Lung (tissue), 12 donors: ENCODE measurements around the gene LEMD2. TPM values are rescaled to one million over a fixed set of nuclear protein-coding genes. Genes with fewer than 3 reads are reported as not detected.
A peak's percentile ranks its signal among the peaks of the same experiment; 100 is the strongest.

Source experiments
- ATAC-seq: fragments of 200-7000 bp; cut with Tn5 transposase; one replicate; pipeline ENCODE4 v1.9.1; 2020; ENCODE audit warnings: moderate number of reproducible peaks; ENCODE audit not compliant: insufficient read depth, low FRiP score
- DNase-seq, 3 donors: peaks; one replicate each; pipeline ENCODE4 v3.0.0-alpha.2; 2013 to 2017
- H3K27ac ChIP-seq, 2 donors: one replicate each; pipeline ENCODE4 v1.5.1; 2013; ENCODE audit warnings: mild to moderate bottlenecking in 2 of 2, moderate library complexity in 2 of 2, control low read depth in 1 of 2, inconsistent platforms in 1 of 2, low read depth in 1 of 2, low read length in 1 of 2
- H3K27me3 ChIP-seq, 3 donors: one replicate each; pipeline ENCODE4 v1.5.1; 2013; ENCODE audit warnings: low read length in 2 of 3; ENCODE audit not compliant: control insufficient read depth in 3 of 3, insufficient read depth in 3 of 3
- H3K36me3 ChIP-seq, 4 donors: one replicate each; pipeline ENCODE4 v1.5.1; 2013; ENCODE audit warnings: low read length in 4 of 4, mild to moderate bottlenecking in 1 of 4, moderate library complexity in 1 of 4; ENCODE audit not compliant: control insufficient read depth in 4 of 4, insufficient read depth in 4 of 4
- H3K4me1 ChIP-seq, 5 donors: one replicate each; pipeline ENCODE4 v1.5.1; 2013; ENCODE audit warnings: low read length in 5 of 5, mild to moderate bottlenecking in 2 of 5, moderate library complexity in 1 of 5; ENCODE audit not compliant: control insufficient read depth in 5 of 5, insufficient read depth in 5 of 5
- H3K4me3 ChIP-seq: one replicate; pipeline ENCODE4 v1.5.1; 2013; ENCODE audit warnings: mild to moderate bottlenecking, control low read depth, moderate library complexity
- H3K9ac ChIP-seq, 2 donors: one replicate each; pipeline ENCODE4 v1.5.1; 2013; ENCODE audit warnings: low read length in 2 of 2, control low read depth in 1 of 2; ENCODE audit not compliant: insufficient read depth in 1 of 2
- H3K9me3 ChIP-seq, 4 donors: one replicate each; pipeline ENCODE4 v1.5.1; 2013; ENCODE audit warnings: low read length in 3 of 4, mild to moderate bottlenecking in 1 of 4, moderate library complexity in 1 of 4; ENCODE audit not compliant: control insufficient read depth in 4 of 4, insufficient read depth in 3 of 4
- WGBS, 2 donors: extraction: QIAGEN DNeasy Blood & Tissue Kit; methylation state at CpG; one replicate each; pipeline ENCODE4 v1.1.7; 2013; 5-methylcytosine and 5-hydroxymethylcytosine counted together
- polyA plus RNA-seq, 2 donors: library from polyadenylated mRNA; stranded (reverse); fragments of 200-250 nt; gene quantifications; one replicate each; pipeline ENCODE4 v1.2.1, GENCODE V29; 2013
- total RNA-seq, 2 donors: library from RNA; depleted of rRNA in 1 of 2; stranded (reverse); fragments of >200 nt in 1 of 2; gene quantifications; one replicate each; pipeline ENCODE4 v1.2.1, GENCODE V29; 2014 to 2021
- TF ChIP-seq, protein P1 (sequence below): IDR thresholded peaks from 2 replicates; pipeline ENCODE4 v1.5.1; 2012; ENCODE audit warnings: mild to moderate bottlenecking; ENCODE audit errors: control extremely low read depth, extremely low read depth
- donor health status: control.
- donor health status: control.
- donor health status: Bipolar disorder and iron deficiency.
- donor health status: healthy.
- donor health status: DM: yes; HTN: yes; CAD: no.

Gene LEMD2
- total and polyA plus RNA-seq, 4 donors, result 52.1 to 63.6 (median 54.5) TPM

DNA sequence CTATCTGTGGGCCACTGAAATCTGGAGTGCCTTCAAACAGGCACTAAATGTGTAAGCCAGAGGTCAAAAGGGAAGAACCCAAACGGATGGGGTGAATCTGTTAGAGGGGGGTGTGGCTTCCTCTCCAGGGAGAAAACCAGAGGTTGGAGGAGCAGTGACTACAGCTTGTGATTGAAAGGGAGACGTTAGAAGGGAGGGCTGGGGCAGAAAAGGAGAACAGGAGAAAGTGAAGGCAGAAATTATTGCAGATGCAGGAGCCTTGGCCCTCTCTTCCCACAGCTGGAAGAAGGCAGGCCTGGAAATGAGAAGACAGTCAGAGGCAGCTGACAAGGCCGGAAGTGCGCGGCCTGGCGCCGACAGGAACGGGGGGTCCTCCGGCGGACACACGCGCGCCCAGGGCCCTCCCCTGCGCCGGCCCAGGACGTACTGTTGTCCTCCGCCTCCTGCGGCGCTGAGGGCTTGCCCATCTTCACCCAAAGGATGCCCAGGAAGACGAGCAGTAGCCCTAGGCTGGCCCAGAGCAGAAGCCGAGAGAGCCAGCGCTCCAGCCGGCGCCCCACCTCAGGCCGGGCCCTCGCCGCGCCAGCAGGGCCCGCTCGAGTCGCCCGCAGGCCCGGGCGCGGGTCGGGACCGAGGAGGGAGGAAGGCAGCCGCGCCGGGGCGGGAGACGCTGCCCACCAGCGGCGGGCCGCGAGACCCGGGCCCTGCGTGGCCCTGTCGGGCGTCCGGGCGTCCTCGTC lies 806 bp downstream of the LEMD2 start:
- ATAC-seq (peak; percentile 65), DNase-seq (peak; percentile 81 to 92 (median 85))
- WGBS, 2 donors, result 0% methylated on average over 38 to 53 of the region's 53 CpGs
- Histone ChIP-seq H3K27me3 (peaks cover 0 to 2% (median 0%) of the 10 kb centered on the region in 3 donors), H3K4me1 (peaks cover 10 to 35% (median 17%) of the 10 kb centered on the region in 5 donors), H3K4me3 (peak overlapping the region; percentile 92), H3K36me3 (peaks cover 3 to 36% (median 16%) of the 10 kb centered on the region in 4 donors), H3K27ac (peak overlapping the region; percentile 95 to 100), H3K9me3 (no peaks in the 10 kb centered on the region), H3K9ac (peak overlapping the region; percentile 33 to 91)
- TF ChIP-seq, protein P1, sequence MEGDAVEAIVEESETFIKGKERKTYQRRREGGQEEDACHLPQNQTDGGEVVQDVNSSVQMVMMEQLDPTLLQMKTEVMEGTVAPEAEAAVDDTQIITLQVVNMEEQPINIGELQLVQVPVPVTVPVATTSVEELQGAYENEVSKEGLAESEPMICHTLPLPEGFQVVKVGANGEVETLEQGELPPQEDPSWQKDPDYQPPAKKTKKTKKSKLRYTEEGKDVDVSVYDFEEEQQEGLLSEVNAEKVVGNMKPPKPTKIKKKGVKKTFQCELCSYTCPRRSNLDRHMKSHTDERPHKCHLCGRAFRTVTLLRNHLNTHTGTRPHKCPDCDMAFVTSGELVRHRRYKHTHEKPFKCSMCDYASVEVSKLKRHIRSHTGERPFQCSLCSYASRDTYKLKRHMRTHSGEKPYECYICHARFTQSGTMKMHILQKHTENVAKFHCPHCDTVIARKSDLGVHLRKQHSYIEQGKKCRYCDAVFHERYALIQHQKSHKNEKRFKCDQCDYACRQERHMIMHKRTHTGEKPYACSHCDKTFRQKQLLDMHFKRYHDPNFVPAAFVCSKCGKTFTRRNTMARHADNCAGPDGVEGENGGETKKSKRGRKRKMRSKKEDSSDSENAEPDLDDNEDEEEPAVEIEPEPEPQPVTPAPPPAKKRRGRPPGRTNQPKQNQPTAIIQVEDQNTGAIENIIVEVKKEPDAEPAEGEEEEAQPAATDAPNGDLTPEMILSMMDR, result no peak

DNA sequence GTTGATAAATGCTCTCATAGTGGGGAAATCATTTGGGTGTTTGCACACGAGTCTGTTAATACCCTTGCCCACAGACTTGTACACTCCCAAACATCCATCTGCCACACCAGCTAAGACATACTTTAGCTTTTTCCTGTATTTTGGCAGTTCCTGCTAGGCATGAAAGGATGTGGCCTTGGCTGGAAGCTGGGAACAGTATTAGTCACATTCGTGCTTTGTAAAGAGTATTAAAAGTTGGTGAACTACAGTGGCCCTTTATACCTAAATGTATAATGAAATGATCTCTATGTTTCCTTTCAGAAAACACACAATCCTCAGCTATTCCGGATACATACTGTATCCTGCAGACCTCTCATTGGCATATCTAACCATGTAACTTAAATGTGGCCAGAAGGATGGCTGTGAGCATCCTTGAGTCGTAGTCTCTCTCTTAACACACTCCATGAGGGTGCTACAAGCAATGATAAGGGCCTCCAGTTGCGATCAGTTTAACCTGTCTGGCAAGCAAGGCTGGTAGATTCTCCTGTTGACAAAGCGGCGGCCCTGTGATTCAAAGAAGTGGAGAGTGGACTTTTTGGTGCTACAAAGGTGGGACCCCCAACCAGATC lies 1.5 kb downstream of the LEMD2 start:
- no peak for ATAC-seq
- WGBS, 2 donors, result 34 to 67% methylated on average over 7 of the region's 7 CpGs

DNA sequence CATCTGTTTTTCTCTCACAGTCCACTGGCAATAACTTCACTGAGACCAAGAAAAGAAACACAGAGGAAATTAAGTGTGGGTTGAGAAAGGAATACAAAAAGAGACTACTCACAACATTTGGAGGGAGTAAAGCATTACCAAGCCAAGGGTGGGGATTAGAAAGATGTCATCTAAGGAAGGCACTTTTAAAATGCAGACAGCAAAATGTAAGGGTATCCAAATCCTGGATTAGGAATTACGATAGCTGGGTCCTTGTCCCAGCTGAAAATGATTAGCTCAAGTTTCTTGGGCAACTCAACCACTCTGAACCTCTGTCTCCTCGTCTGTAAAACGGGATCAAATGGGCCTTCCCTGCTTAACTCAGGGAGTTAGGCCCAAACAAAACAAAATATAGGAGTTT lies 2.2 kb downstream of the LEMD2 start:
- no peak overlapping the region for H3K4me3 ChIP-seq
- peaks cover 3 to 48% (median 29%) of the 10 kb centered on the region in 4 donors for H3K36me3 ChIP-seq
- H3K9ac ChIP-seq, result peak overlapping the region in 1 of 2 donors; percentile 91
- ATAC-seq, result no peak
- 75 to 81% methylated on average over 3 of the region's 3 CpGs for WGBS, 2 donors
- no peak for DNase-seq
- H3K27me3 ChIP-seq, result no peaks in the 10 kb centered on the region
- peaks cover 12 to 38% (median 17%) of the 10 kb centered on the region in 5 donors for H3K4me1 ChIP-seq
- H3K27ac ChIP-seq, result peak overlapping the region in 1 of 2 donors; percentile 29
- H3K9me3 ChIP-seq, result no peaks in the 10 kb centered on the region
- TF ChIP-seq, protein P1, result no peak

More for the DNA sequence above, 1.5 kb downstream of the LEMD2 start:
- no peak for DNase-seq
- Histone ChIP-seq H3K27me3 (peaks cover 0 to 2% (median 0%) of the 10 kb centered on the region in 3 donors), H3K4me1 (peaks cover 12 to 35% (median 17%) of the 10 kb centered on the region in 5 donors), H3K9ac (peak overlapping the region; percentile 33 to 91), H3K27ac (peak overlapping the region; percentile 95 to 100), H3K36me3 (peaks cover 3 to 41% (median 23%) of the 10 kb centered on the region in 4 donors), H3K9me3 (no peaks in the 10 kb centered on the region), H3K4me3 (no peak overlapping the region)
- TF ChIP-seq, protein P1, result no peak
